ENCODE data around the gene NFIX. TPM values are rescaled to one million over a fixed set of nuclear protein-coding genes. Genes with fewer than 3 reads are reported as not detected.

NFIX gene
- total and polyA plus RNA-seq, 9 of the 15 experiments (the other 6 are each of a cell fraction or from before 2014, with no cell fraction given) = 0.28 to 26.8 (median 5.4) TPM

DNA sequence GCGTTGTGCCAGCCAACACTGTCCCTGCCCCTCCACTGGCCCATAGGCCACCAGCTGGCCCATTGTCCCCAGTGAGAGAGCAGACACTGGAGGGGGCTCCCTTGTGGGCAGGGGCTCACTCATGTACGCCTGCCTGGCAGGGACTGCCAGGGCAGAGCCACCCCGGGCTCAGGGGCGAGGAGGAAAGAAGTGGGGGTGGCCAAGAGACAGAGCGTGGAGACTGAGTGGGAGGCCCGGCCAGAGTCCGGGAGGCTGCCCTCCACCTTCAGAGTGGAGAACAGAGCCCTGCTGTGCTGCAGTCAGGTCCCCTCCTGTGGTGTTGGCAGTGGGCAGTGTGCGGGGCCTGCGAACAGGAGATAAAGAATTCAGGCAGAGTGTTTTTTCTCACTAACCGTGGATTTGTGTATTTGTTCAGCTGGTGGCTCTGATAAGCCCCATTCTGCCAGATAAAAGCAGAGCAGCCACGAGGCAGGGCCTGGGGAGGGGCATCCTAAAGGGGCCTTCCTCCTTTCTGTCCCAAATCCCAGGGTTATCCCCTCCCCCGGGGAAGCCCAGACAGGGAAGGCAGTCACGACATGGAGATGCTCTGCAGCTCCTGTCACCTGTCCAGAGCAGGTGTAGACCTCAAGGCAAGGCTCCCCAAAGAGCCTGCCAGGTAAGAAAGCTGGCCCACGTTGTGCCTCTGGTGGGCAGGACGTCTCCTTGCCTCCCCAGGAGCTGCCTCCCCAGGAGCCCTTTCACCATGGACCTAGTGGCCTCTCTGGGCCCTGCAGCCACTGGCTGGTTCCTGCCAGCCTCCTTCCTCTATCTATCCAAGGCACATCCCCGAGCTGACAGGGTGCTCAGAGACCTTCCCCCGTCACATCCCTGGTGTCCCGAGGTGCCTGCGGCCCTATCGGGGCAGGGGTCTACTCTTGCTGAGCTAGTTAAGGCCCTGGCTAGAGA is 74.4 kb downstream of the NFIX start (continued):
- peak; percentile 64 for TF ChIP-seq MEIS2 (IDR thresholded peaks at IDR 0.05; ENCODE audit: partially characterized antibody)
- peak; percentile 71 for TF ChIP-seq SPI1 (IDR thresholded peaks at IDR 0.05; ENCODE audit: borderline replicate concordance, low read depth, low read length)
- peak; percentile 92 for TF ChIP-seq CTBP1 (IDR thresholded peaks at IDR 0.05; ENCODE audit: borderline replicate concordance)
- TF ChIP-seq TAF1 (IDR thresholded peaks at IDR 0.05; ENCODE audit: control insufficient read depth, extremely low read depth, insufficient read depth, low read length, severe bottlenecking) = peak; percentile 37
- TF ChIP-seq, protein P1, sequence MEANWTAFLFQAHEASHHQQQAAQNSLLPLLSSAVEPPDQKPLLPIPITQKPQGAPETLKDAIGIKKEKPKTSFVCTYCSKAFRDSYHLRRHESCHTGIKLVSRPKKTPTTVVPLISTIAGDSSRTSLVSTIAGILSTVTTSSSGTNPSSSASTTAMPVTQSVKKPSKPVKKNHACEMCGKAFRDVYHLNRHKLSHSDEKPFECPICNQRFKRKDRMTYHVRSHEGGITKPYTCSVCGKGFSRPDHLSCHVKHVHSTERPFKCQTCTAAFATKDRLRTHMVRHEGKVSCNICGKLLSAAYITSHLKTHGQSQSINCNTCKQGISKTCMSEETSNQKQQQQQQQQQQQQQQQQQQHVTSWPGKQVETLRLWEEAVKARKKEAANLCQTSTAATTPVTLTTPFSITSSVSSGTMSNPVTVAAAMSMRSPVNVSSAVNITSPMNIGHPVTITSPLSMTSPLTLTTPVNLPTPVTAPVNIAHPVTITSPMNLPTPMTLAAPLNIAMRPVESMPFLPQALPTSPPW (CRISPR knock-in tag; IDR thresholded peaks at IDR 0.05) = peak; percentile 95
- TF ChIP-seq BCOR (IDR thresholded peaks at IDR 0.05) = peak; percentile 93
- TF ChIP-seq SAFB (IDR thresholded peaks at IDR 0.05; ENCODE audit: borderline replicate concordance, low read depth, low read length) = peak; percentile 49; the same call in 1 of the 2 replicates
- TF ChIP-seq DPF2 (IDR thresholded peaks at IDR 0.05) = peak; percentile 98
- peak; percentile 93 for TF ChIP-seq STAT5A (IDR thresholded peaks at IDR 0.05; ENCODE audit: borderline replicate concordance, low read length)
- TF ChIP-seq MBD2 (IDR thresholded peaks at IDR 0.05; ENCODE audit: borderline replicate concordance, low read depth) = peak; percentile 77
- peak; percentile 100 for TF ChIP-seq HES1 (IDR thresholded peaks at IDR 0.05; ENCODE audit: low read depth)
- 0 out of 2 replicates have a peak, but pooled peaks have one; percentile 34 for TF ChIP-seq HIVEP1 (CRISPR knock-in tag; IDR thresholded peaks at IDR 0.05)
- TF ChIP-seq CBX5 (IDR thresholded peaks at IDR 0.05; ENCODE audit: borderline replicate concordance, low read depth) = no peak
- peak; percentile 97 for TF ChIP-seq MYC (IDR thresholded peaks at IDR 0.05; ENCODE audit: low read depth, low read length)
- 0 out of 2 replicates have a peak, but pooled peaks have one; percentile 6 for TF ChIP-seq MYC (CRISPR knock-in tag; IDR thresholded peaks at IDR 0.05; ENCODE audit: borderline replicate concordance, low read depth)
- TF ChIP-seq NBN (IDR thresholded peaks at IDR 0.05; ENCODE audit: low read depth) = peak; percentile 88
- TF ChIP-seq XRCC5 (IDR thresholded peaks at IDR 0.05; ENCODE audit: low read depth, low read length) = 0 out of 2 replicates have a peak, but pooled peaks have one; percentile 38
- TF ChIP-seq ZKSCAN1 (IDR thresholded peaks at IDR 0.05; ENCODE audit: low read depth, low read length) = peak; percentile 59; the same call in 1 of the 2 replicates
- peak; percentile 97 for TF ChIP-seq SMARCC2 (IDR thresholded peaks at IDR 0.05; ENCODE audit: low read depth)
- peak; percentile 91 for TF ChIP-seq RNF2 (IDR thresholded peaks at IDR 0.05)
- no peak for TF ChIP-seq ZNF431 (CRISPR knock-in tag; IDR thresholded peaks at IDR 0.05)
- peak; percentile 77 for TF ChIP-seq ATF7 (IDR thresholded peaks at IDR 0.05)
- peak; percentile 54; the same call in 1 of the 2 replicates for TF ChIP-seq ZBTB7A (IDR thresholded peaks at IDR 0.05; ENCODE audit: borderline replicate concordance, control insufficient read depth, low read depth, low read length)
- peak; percentile 85 for TF ChIP-seq ZEB2 (IDR thresholded peaks at IDR 0.05)
- TF ChIP-seq ZNF134 (CRISPR knock-in tag; conservative IDR thresholded peaks at IDR 0.05) = peak; percentile 33; the same call in 1 of the 2 replicates
- peak; percentile 76; the same call in 1 of the 2 replicates for TF ChIP-seq ESRRA (IDR thresholded peaks at IDR 0.05; ENCODE audit: borderline replicate concordance, low read depth)
- peak; percentile 94 for TF ChIP-seq CXXC5 (CRISPR knock-in tag; IDR thresholded peaks at IDR 0.05)
